DOHH2 (cell line): ENCODE results near the gene TMC7.
A peak's percentile ranks its signal among the peaks of the same experiment; 100 is the strongest.

ENCODE experiments used
- H3F3A ChIP-seq: fragments of 200-600 bp; sonication (generic), shearing (Covaris generic); 2 replicates; pipeline ENCODE4 v1.6.0; 2016; ENCODE audit warnings: antibody characterized with exemption, mild to moderate bottlenecking; ENCODE audit not compliant: control insufficient read depth, insufficient read depth
- H3K27ac ChIP-seq: fragments of 200-600 bp; sonication (generic); 2 replicates; pipeline ENCODE4 v1.5.1; 2014; ENCODE audit warnings: low read depth, mild to moderate bottlenecking, low read length, moderate library complexity
- H3K27me3 ChIP-seq: fragments of 200-600 bp; sonication (generic); 2 replicates; pipeline ENCODE4 v1.6.1; 2014; ENCODE audit warnings: mild to moderate bottlenecking, low read length, mixed read lengths; ENCODE audit not compliant: control insufficient read depth
- H3K36me3 ChIP-seq: fragments of 200-600 bp; sonication (generic); 2 replicates; pipeline ENCODE4 v1.6.1; 2014; ENCODE audit warnings: mild to moderate bottlenecking, low read length, moderate library complexity, mixed read lengths; ENCODE audit not compliant: control insufficient read depth
- H3K4me1 ChIP-seq: fragments of 200-600 bp; sonication (generic); 2 replicates; pipeline ENCODE4 v1.6.1; 2014; ENCODE audit warnings: mild to moderate bottlenecking, low read length, mixed read lengths; ENCODE audit not compliant: control insufficient read depth
- H3K4me2 ChIP-seq: fragments of 200-600 bp; sonication (generic); 2 replicates; pipeline ENCODE4 v1.6.0; 2014; ENCODE audit warnings: mild to moderate bottlenecking, low read length, moderate library complexity
- H3K4me3 ChIP-seq: fragments of 200-600 bp; sonication (generic); 2 replicates; pipeline ENCODE4 v1.5.1; 2014; ENCODE audit warnings: mild to moderate bottlenecking, low read length, mixed read lengths
- H3K79me2 ChIP-seq: fragments of 200-600 bp; sonication (generic); 2 replicates; pipeline ENCODE4 v1.6.1; 2014; ENCODE audit warnings: mild to moderate bottlenecking, low read length, mixed read lengths; ENCODE audit not compliant: control insufficient read depth
- H3K9me2 ChIP-seq: fragments of 200-600 bp; sonication (generic); replicated peaks from 2 replicates; pipeline ENCODE4 v1.6.1; 2014; ENCODE audit warnings: mild to moderate bottlenecking, low read length, mixed read lengths; ENCODE audit not compliant: control insufficient read depth
- H3K9me3 ChIP-seq: fragments of 200-600 bp; sonication (generic); 2 replicates; pipeline ENCODE4 v1.6.1; 2014; ENCODE audit warnings: antibody characterized with exemption, low read length, mixed read lengths; ENCODE audit not compliant: control insufficient read depth, insufficient read depth
- H4K20me1 ChIP-seq: fragments of 200-600 bp; sonication (generic); 2 replicates; pipeline ENCODE4 v1.6.0; 2014; ENCODE audit warnings: low read depth, mild to moderate bottlenecking, antibody characterized with exemption, low read length, moderate library complexity; ENCODE audit not compliant: control insufficient read depth, insufficient read depth
- CTCF ChIP-seq: fragments of 200-600 bp; sonication (generic); IDR thresholded peaks from one replicate; pipeline ENCODE4 v1.5.1; 2014; ENCODE audit warnings: antibody characterized with exemption, mild to moderate bottlenecking, low read depth, low read length; ENCODE audit not compliant: poor library complexity, severe bottlenecking
- EZH2phosphoT487 ChIP-seq: fragments of 200-600 bp; sonication (generic); IDR thresholded peaks from 2 replicates; pipeline ENCODE4 v1.6.1; 2017; ENCODE audit warnings: borderline replicate concordance, mild to moderate bottlenecking, antibody characterized with exemption, low read length, moderate library complexity, mixed read lengths

Gene TMC7

GRCh38 chr16:19068237-19068815 lies 84.6 kb downstream of the TMC7 start:
- Histone ChIP-seq H3K9me3 (no peaks in the 10 kb centered on the region), H3K9me2 (no peaks in the 10 kb centered on the region), H3K4me1 (peaks cover 13% of the 10 kb centered on the region), H3K4me2 (peak overlapping the region; percentile 69), H3K27ac (peak overlapping the region; percentile 90), H3K4me3 (peak overlapping the region; percentile 81), H4K20me1 (no peaks in the 10 kb centered on the region), H3K27me3 (no peaks in the 10 kb centered on the region), H3K79me2 (peaks cover 13% of the 10 kb centered on the region), H3F3A (no peaks in the 10 kb centered on the region), H3K36me3 (peaks cover under 1% of the 10 kb centered on the region; the same call in 1 of the 2 replicates)
- no peak for TF ChIP-seq EZH2phosphoT487
- TF ChIP-seq CTCF: no peak

GRCh38 chr16:19071811-19072777 lies 88.4 kb downstream of the TMC7 start:
- H3K4me3 ChIP-seq: no peak overlapping the region
- no peaks in the 10 kb centered on the region for H3K9me2 ChIP-seq
- H4K20me1 ChIP-seq: no peaks in the 10 kb centered on the region
- no peaks in the 10 kb centered on the region for H3K27me3 ChIP-seq
- H3K79me2 ChIP-seq: peaks cover 13% of the 10 kb centered on the region
- peaks cover 9% of the 10 kb centered on the region; the same call in 1 of the 2 replicates for H3K36me3 ChIP-seq
- H3K27ac ChIP-seq: no peak overlapping the region
- H3K4me1 ChIP-seq: peaks cover 11% of the 10 kb centered on the region
- no peaks in the 10 kb centered on the region for H3F3A ChIP-seq
- no peak for TF ChIP-seq EZH2phosphoT487
- peak; percentile 79 for TF ChIP-seq CTCF
- no peaks in the 10 kb centered on the region for H3K9me3 ChIP-seq
- H3K4me2 ChIP-seq: no peak overlapping the region

- Histone ChIP-seq H3K9me3 (no peaks in the 10 kb centered on the region), H3K4me1 (peaks cover 8% of the 10 kb centered on the region), H3K9me2 (no peaks in the 10 kb centered on the region), H3K36me3 (peaks cover 12% of the 10 kb centered on the region; the same call in 1 of the 2 replicates), H3K4me2 (no peak overlapping the region), H3K27me3 (no peaks in the 10 kb centered on the region), H3K4me3 (no peak overlapping the region), H4K20me1 (no peaks in the 10 kb centered on the region), H3K27ac (no peak overlapping the region), H3F3A (no peaks in the 10 kb centered on the region), H3K79me2 (peaks cover 9% of the 10 kb centered on the region)
- no peak for TF ChIP-seq EZH2phosphoT487
- no peak for TF ChIP-seq CTCF
These were observed 89.6 kb downstream of the TMC7 start for GRCh38 chr16:19073344-19073743.
